Duodenal mucosa (tissue), 2 donors: ENCODE data around the gene ZNF282.
"Not testable (repeated sequence)": the region's sequence is repeated elsewhere in the genome, so short reads cannot be mapped to it uniquely, and the experiment has no call there.

ENCODE experiments used
- H3K27ac ChIP-seq: one replicate; pipeline ENCODE4 v1.7.0; 2013; ENCODE audit warnings: low read depth, low read length
- H3K27me3 ChIP-seq, 2 donors: one replicate each; pipeline ENCODE4 v1.7.0; 2013; ENCODE audit warnings: low read length in 2 of 2, control low read depth in 1 of 2; ENCODE audit not compliant: insufficient read depth in 2 of 2, control insufficient read depth in 1 of 2
- H3K36me3 ChIP-seq, 2 donors: one replicate each; pipeline ENCODE4 v1.7.0; 2013; ENCODE audit warnings: low read length in 2 of 2, control low read depth in 1 of 2; ENCODE audit not compliant: insufficient read depth in 2 of 2, control insufficient read depth in 1 of 2
- H3K4me1 ChIP-seq, 2 donors: one replicate each; pipeline ENCODE4 v1.7.0; 2013; ENCODE audit warnings: low read length in 2 of 2, control low read depth in 1 of 2; ENCODE audit not compliant: insufficient read depth in 2 of 2, control insufficient read depth in 1 of 2
- H3K4me3 ChIP-seq, 2 donors: one replicate each; pipeline ENCODE4 v1.7.0; 2013; ENCODE audit warnings: low read length in 2 of 2, low read depth in 1 of 2
- H3K9ac ChIP-seq, 2 donors: one replicate each; pipeline ENCODE4 v1.7.0; 2013; ENCODE audit warnings: low read length in 2 of 2, low read depth in 1 of 2
- H3K9me3 ChIP-seq, 2 donors: one replicate each; pipeline ENCODE4 v1.7.0; 2013; ENCODE audit warnings: low read length in 2 of 2, control low read depth in 1 of 2; ENCODE audit not compliant: control insufficient read depth in 1 of 2

Gene ZNF282

DNA sequence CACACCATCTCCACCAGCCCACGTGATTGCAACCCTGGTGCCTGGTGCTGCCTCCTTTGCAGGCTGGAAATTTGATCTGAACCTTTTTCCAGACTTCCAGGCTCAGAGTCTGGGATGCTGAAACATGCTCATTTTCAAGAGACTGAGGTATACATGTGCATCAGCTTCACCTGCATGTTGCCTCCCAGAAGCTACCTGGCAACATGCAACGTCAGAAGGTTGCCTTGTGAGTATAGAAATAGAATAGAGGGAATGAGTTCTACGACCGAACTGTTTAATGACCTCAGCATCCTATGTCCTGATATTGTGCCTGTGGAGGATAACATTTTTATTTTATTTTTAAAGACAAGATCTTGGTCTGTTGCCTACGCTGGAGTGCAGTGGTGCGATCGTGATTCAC lies 42.2 kb downstream of the ZNF282 start:
- no peak overlapping the region for H3K4me3 ChIP-seq
- no peaks in the 10 kb centered on the region for H3K9me3 ChIP-seq
- no peaks in the 10 kb centered on the region for H3K27me3 ChIP-seq
- peaks cover 16 to 20% of the 10 kb centered on the region in 2 donors for H3K4me1 ChIP-seq
- H3K9ac ChIP-seq = no peak overlapping the region
- H3K36me3 ChIP-seq = no peaks in the 10 kb centered on the region
- H3K27ac ChIP-seq = no peak overlapping the region

DNA sequence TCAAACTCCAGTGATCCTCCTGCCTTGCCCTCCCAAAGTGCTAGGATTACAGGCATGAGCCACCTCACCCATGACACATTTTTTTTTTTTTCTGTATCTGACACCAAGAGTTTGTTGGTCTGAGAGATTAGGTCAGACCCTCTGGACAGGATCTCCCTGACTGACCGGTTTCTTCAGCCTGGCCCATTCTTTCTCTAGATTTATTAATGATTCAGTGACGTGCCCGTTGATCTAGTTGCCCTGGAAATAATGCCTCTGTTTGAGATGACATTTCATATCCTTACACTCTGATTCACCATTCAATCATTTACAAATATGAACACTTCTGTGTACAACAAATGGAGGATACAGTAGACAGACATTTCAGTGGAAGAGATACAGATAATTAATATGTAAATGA lies 42.7 kb downstream of the ZNF282 start:
- H3K9me3 ChIP-seq = no peaks in the 10 kb centered on the region
- H3K4me1 ChIP-seq = peaks cover 16 to 20% of the 10 kb centered on the region in 2 donors
- H3K36me3 ChIP-seq = no peaks in the 10 kb centered on the region
- H3K27me3 ChIP-seq = no peaks in the 10 kb centered on the region
- no peak overlapping the region for H3K4me3 ChIP-seq
- no peak overlapping the region for H3K9ac ChIP-seq
- H3K27ac ChIP-seq = no peak overlapping the region

DNA sequence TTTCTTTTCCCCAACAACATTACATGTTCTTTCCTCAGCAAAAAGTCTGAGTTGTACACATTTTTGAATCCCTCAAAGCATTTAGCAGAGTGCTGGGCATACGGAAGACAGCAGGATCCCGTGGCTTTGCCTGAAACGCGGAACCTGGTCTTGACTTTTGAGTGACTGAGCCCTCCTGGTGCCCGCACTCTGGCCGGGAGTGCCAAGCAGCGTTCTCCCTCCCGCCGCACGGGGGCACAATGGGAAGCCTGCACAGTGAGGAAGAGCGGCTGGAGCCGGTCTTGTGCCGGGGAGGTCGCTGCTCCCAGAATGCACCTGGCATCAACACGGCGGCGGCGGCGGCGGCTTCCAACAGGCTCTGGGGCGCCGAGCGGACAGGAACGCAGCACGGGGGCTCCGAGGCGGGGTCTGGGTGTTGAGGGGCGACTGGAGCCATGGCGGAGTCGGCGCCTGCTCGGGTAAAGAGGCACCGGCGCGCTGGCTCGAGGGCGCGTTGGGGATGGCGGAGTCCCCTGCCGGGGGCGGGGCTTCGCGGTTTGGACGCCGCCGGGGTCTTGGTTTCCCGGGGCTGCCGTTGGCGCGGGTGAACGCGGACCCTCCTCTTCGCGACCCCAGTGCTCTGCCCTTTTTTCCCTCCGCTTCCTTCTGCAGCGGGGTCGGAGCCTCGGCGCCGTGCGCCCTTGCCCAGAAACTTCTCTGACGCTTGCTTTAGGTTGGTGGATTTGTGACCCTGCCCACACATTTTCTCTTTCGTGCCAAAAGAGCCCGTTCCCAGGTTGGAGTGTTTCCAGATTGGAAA lies 44.2 kb downstream of the ZNF282 start, which contains the start of gene ZNF212:
Gene ZNF212, plus strand, starts transcription at position 307 of the 799 bp plus-strand sequence. Its CDS starts 128 bp downstream, at position 435.
- H3K27ac ChIP-seq = peak within 1 kb of the TSS; percentile 31
- no peaks in the 10 kb centered on the region for H3K27me3 ChIP-seq
- H3K4me1 ChIP-seq = peaks cover 16 to 20% of the 10 kb centered on the region in 2 donors
- peak within 1 kb of the TSS; percentile 84 to 100 for H3K4me3 ChIP-seq
- no peaks in the 10 kb centered on the region for H3K36me3 ChIP-seq
- no peaks in the 10 kb centered on the region for H3K9me3 ChIP-seq
- peak within 1 kb of the TSS; percentile 64 to 96 for H3K9ac ChIP-seq

DNA sequence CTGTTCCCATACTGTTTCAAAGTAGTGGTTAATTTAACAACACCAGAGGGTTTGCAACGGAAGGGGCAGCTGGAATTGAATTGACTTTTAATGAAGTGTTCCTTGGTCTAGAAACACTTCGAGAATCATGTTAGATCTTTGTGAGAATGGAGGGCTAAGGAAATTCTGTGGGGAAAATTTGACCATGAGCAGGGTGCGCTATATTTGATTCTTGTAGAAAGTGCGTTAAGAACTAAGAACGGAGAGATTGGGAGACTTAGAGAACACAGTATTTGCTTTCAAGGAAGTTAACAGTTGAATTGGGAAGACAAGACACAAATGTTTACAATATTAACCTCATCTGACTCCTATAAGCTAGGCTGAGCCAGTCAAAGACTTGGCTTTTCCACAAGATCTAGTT lies 45.3 kb downstream of the ZNF282 start:
- Histone ChIP-seq H3K9me3 (no peaks in the 10 kb centered on the region), H3K4me3 (peak overlapping the region; percentile 84 to 100), H3K4me1 (peaks cover 16 to 20% of the 10 kb centered on the region in 2 donors), H3K36me3 (no peaks in the 10 kb centered on the region), H3K9ac (peak overlapping the region; percentile 64 to 96), H3K27me3 (no peaks in the 10 kb centered on the region), H3K27ac (no peak overlapping the region)

DNA sequence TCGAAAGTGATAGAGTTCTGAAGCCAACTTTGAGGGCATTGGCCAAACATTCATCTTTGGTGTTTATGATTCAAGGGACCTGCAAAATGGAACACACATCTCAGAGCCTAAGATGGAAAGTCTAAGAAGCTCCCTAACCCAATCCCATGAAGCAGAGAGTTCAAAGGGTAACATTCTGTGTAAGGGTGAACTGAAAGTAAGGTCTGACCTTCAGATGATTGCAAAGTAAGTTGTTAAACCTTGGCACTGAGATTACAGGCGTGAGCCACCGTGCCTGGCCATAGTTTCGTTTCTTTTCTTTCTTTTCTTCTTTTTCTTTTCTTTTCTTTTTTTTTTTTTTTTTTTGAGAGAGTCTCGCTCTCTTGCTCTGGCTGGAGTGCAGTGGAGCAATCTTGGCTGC lies 46.4 kb downstream of the ZNF282 start:
- Histone ChIP-seq H3K9me3 (no peaks in the 10 kb centered on the region), H3K36me3 (no peaks in the 10 kb centered on the region), H3K27me3 (no peaks in the 10 kb centered on the region), H3K4me1 (peaks cover 16 to 20% of the 10 kb centered on the region in 2 donors), H3K4me3 (peak overlapping the region in 1 of 2 donors; percentile 14), H3K27ac (no peak overlapping the region), H3K9ac (peak overlapping the region in 1 of 2 donors; percentile 49)

DNA sequence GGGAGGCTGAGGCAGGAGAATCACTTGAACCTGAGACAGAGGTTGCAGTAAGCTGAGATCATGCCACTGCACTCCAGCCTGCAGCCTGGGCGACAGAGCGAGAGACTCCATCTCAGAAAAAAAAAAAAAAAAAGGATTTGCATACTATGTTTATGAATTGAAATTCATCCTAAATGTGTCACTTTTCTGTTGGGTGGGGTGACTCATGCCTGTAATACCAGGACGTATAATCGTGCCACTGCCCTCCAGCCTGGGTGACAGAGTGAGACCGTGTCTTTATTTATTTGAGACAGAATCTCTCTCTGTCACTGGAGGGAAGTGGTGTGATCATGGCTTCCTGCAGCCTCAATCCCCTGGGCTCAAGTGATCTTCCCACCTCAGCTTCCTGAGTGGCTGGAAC lies 49.9 kb downstream of the ZNF282 start:
- H3K27me3 ChIP-seq = no peaks in the 10 kb centered on the region
- H3K27ac ChIP-seq = no peak overlapping the region
- H3K4me1 ChIP-seq = peaks cover 11 to 12% of the 10 kb centered on the region in 2 donors
- H3K36me3 ChIP-seq = peaks cover under 1 to 13% of the 10 kb centered on the region in 2 donors
- H3K4me3 ChIP-seq = no peak overlapping the region
- H3K9me3 ChIP-seq = no peaks in the 10 kb centered on the region
- H3K9ac ChIP-seq = no peak overlapping the region

DNA sequence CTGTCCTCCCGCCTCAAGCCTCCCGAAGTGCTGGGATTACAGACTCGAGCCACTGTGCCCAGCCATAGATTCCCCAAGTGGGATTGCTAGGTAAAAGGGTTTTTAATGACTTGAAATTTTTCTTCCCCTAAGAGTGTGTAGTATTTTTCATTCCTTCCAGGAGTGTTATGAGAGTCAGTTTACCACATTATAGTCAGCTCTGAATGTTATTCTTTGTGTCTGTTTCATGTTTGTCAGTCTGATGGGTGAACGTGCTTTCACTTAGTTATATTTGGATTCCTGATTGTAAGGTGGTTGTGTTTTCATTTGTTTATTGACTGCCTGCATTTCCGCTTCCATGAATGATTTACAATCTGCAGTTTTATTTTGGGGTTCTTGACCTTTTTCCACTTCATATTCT lies 50.4 kb downstream of the ZNF282 start:
- Histone ChIP-seq H3K36me3 (peaks cover 5 to 18% of the 10 kb centered on the region in 2 donors), H3K9ac (no peak overlapping the region), H3K4me3 (no peak overlapping the region), H3K4me1 (peaks cover 7% of the 10 kb centered on the region in 2 donors), H3K27me3 (no peaks in the 10 kb centered on the region), H3K27ac (no peak overlapping the region), H3K9me3 (no peaks in the 10 kb centered on the region)

DNA sequence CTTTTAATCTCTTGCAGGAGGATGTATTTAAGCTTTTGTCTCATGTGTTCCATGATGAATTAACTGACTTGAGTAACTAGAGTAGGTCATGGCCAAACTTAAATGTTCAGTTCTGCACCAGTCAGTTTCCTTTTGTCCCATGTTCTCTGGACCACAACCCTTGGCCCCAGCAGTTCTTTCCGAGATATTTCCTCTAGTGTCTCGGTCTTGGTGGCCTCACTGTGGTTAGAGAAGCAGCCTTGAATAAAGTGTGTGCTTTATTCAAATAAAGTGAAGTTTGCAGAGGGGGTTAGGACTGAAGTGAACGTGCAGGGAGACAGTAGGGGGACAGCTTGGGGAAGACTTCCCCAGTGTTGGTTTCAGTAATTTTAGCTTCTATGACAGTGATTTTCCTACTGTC lies 53.4 kb downstream of the ZNF282 start:
- no peak overlapping the region for H3K9ac ChIP-seq
- H3K9me3 ChIP-seq = no peaks in the 10 kb centered on the region
- H3K4me3 ChIP-seq = no peak overlapping the region
- no peaks in the 10 kb centered on the region for H3K4me1 ChIP-seq
- H3K27me3 ChIP-seq = no peaks in the 10 kb centered on the region
- H3K36me3 ChIP-seq = peaks cover 25 to 44% of the 10 kb centered on the region in 2 donors
- no peak overlapping the region for H3K27ac ChIP-seq

DNA sequence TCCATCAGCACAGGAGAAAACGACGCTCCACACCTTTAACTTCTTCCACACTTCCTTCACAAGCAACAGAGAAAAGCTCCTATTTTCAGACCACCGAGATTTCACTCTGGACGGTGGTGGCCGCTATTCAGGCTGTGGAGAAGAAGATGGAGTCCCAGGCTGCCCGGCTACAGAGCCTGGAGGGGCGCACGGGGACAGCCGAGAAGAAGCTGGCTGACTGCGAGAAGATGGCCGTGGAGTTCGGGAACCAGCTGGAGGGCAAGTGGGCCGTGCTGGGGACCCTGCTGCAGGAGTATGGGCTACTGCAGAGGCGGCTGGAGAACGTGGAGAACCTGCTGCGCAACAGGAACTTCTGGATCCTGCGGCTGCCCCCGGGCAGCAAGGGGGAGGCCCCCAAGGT lies 54.8 kb downstream of the ZNF282 start:
- peaks cover 37 to 57% of the 10 kb centered on the region in 2 donors for H3K36me3 ChIP-seq

DNA sequence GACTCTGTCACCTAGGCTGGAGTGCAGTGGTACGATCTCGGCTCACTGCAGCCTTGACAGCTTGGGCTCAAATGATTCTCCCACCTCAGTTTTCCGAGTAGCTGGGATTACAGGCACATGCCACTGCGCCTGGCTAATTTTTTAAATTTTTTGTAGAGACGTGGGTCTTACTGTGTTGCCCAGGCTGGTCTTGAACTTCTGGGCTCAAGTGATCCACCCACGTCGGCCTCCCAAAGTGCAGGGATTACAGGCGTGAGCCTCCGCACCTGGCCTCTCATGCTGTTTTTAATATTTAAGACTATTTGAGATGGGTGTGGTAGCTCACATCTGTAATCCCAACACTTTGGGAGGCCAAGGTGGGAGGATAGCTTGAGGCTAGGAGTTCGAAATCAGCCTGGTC lies 56.2 kb downstream of the ZNF282 start:
- not testable (repeated sequence) for H3K4me1 ChIP-seq, H3K27me3 ChIP-seq, H3K9me3 ChIP-seq, H3K4me3 ChIP-seq, H3K27ac ChIP-seq, H3K9ac ChIP-seq
- peaks cover 38 to 65% of the 10 kb centered on the region in 2 donors for H3K36me3 ChIP-seq

More for the DNA sequence above, 54.8 kb downstream of the ZNF282 start:
- H3K4me3 ChIP-seq, H3K9ac ChIP-seq, H3K9me3 ChIP-seq, H3K4me1 ChIP-seq, H3K27ac ChIP-seq, H3K27me3 ChIP-seq: not testable (repeated sequence)
